Liver (tissue), 9 donors: Measurements from ENCODE around the gene ZMAT5. TPM values are rescaled to one million over a fixed set of nuclear protein-coding genes. Genes with fewer than 3 reads are reported as not detected.

Source experiments
- DNase-seq: peaks from one replicate; pipeline ENCODE4 v3.0.0-alpha.2; 2017; ENCODE audit warnings: low spot score
- H3K27ac ChIP-seq, 2 donors: one replicate each; pipeline ENCODE4 v1.7.0; 2013; ENCODE audit warnings: inconsistent platforms in 2 of 2, low read length in 2 of 2, control low read depth in 1 of 2, low read depth in 1 of 2, mild to moderate bottlenecking in 1 of 2
- H3K27me3 ChIP-seq, 4 donors: one replicate each; pipeline versions ENCODE4 v1.6.1 to v1.7.0; 2013; ENCODE audit warnings: low read length in 3 of 4, inconsistent platforms in 1 of 4, mild to moderate bottlenecking in 1 of 4, moderate library complexity in 1 of 4; ENCODE audit not compliant: control insufficient read depth in 4 of 4, insufficient read depth in 4 of 4
- H3K36me3 ChIP-seq, 4 donors: one replicate each; pipeline versions ENCODE4 v1.6.1 to v1.7.0; 2013; ENCODE audit warnings: low read length in 3 of 4, mild to moderate bottlenecking in 3 of 4, low read depth in 1 of 4, moderate library complexity in 1 of 4; ENCODE audit not compliant: control insufficient read depth in 4 of 4, insufficient read depth in 3 of 4
- H3K4me1 ChIP-seq, 4 donors: one replicate each; pipeline versions ENCODE4 v1.6.1 to v1.7.0; 2013; ENCODE audit warnings: low read length in 3 of 4, mild to moderate bottlenecking in 3 of 4, moderate library complexity in 1 of 4; ENCODE audit not compliant: control insufficient read depth in 4 of 4, insufficient read depth in 4 of 4
- H3K4me3 ChIP-seq, 3 donors: one replicate each; pipeline versions ENCODE4 v1.6.1 to v1.7.0; 2013; ENCODE audit warnings: low read length in 3 of 3, control low read depth in 1 of 3, low read depth in 1 of 3, mild to moderate bottlenecking in 1 of 3
- H3K9ac ChIP-seq, 2 donors: one replicate each; pipeline ENCODE4 v1.7.0; 2013; ENCODE audit warnings: low read length in 2 of 2, mild to moderate bottlenecking in 2 of 2, moderate library complexity in 2 of 2, control low read depth in 1 of 2, low read depth in 1 of 2
- H3K9me3 ChIP-seq, 4 donors: one replicate each; pipeline versions ENCODE4 v1.6.1 to v1.7.0; 2013; ENCODE audit warnings: low read length in 3 of 4; ENCODE audit not compliant: control insufficient read depth in 4 of 4
- ATF3 ChIP-seq: IDR thresholded peaks from 2 replicates; pipeline ENCODE4 v1.6.1; 2016; ENCODE audit warnings: antibody characterized with exemption
- CTCF ChIP-seq: fragments of 150-350 bp; IDR thresholded peaks from 2 replicates; pipeline ENCODE4 v1.5.1; 2017; ENCODE audit warnings: improper control_type of control experiment, low read depth, low read length; ENCODE audit not compliant: missing input control
- EGR1 ChIP-seq, 2 donors: IDR thresholded peaks; 2 replicates each; pipeline ENCODE4 v1.6.1; 2016 to 2018; ENCODE audit warnings: antibody characterized with exemption in 2 of 2, low read depth in 2 of 2
- FOXA1 ChIP-seq: IDR thresholded peaks from 2 replicates; pipeline ENCODE4 v1.6.1; 2016; ENCODE audit warnings: antibody characterized with exemption
- FOXA2 ChIP-seq: IDR thresholded peaks from 2 replicates; pipeline ENCODE4 v1.6.1; 2016; ENCODE audit warnings: antibody characterized with exemption
- GABPA ChIP-seq, 2 donors: IDR thresholded peaks in 1 of 2; conservative IDR thresholded peaks in 1 of 2; 2 replicates each; pipeline ENCODE4 v1.6.1; 2016; ENCODE audit warnings: antibody characterized with exemption in 2 of 2, mild to moderate bottlenecking in 1 of 2, moderate library complexity in 1 of 2
- HNF4A ChIP-seq, 2 donors: conservative IDR thresholded peaks; 2 replicates each; pipeline ENCODE4 v1.6.1; 2016; ENCODE audit warnings: antibody characterized with exemption in 2 of 2, mild to moderate bottlenecking in 2 of 2
- HNF4G ChIP-seq: IDR thresholded peaks from 2 replicates; pipeline ENCODE4 v1.6.1; 2016; ENCODE audit warnings: antibody characterized with exemption
- JUND ChIP-seq, 2 donors: IDR thresholded peaks; 2 replicates each; pipeline ENCODE4 v1.6.1; 2016; ENCODE audit warnings: antibody characterized with exemption in 2 of 2
- NR2F2 ChIP-seq: IDR thresholded peaks from 2 replicates; pipeline ENCODE4 v1.6.1; 2016; ENCODE audit warnings: antibody characterized with exemption
- RAD21 ChIP-seq, 2 donors: IDR thresholded peaks; 2 replicates each; pipeline ENCODE4 v1.6.1; 2016; ENCODE audit warnings: antibody characterized with exemption in 2 of 2, mild to moderate bottlenecking in 2 of 2
- REST ChIP-seq: IDR thresholded peaks from 2 replicates; pipeline ENCODE4 v1.6.1; 2016; ENCODE audit warnings: antibody characterized with exemption, mild to moderate bottlenecking
- RXRA ChIP-seq, 2 donors: IDR thresholded peaks; 2 replicates each; pipeline ENCODE4 v1.6.1; 2017 to 2018; ENCODE audit warnings: antibody characterized with exemption in 2 of 2, mild to moderate bottlenecking in 1 of 2
- SP1 ChIP-seq: IDR thresholded peaks from 2 replicates; pipeline ENCODE4 v1.6.1; 2018; ENCODE audit warnings: antibody characterized with exemption, mild to moderate bottlenecking
- TAF1 ChIP-seq: conservative IDR thresholded peaks from 2 replicates; pipeline ENCODE4 v1.6.1; 2016; ENCODE audit warnings: antibody characterized with exemption, mild to moderate bottlenecking
- YY1 ChIP-seq: IDR thresholded peaks from 2 replicates; pipeline ENCODE4 v1.6.1; 2016; ENCODE audit warnings: antibody characterized with exemption, mild to moderate bottlenecking
- ZBTB33 ChIP-seq: IDR thresholded peaks from 2 replicates; pipeline ENCODE4 v1.6.1; 2016; ENCODE audit warnings: antibody characterized with exemption
- WGBS: extraction: QIAGEN DNeasy Blood & Tissue Kit; methylation state at CpG from one replicate; pipeline ENCODE4 v1.1.7; 2013; 5-methylcytosine and 5-hydroxymethylcytosine counted together
- polyA plus RNA-seq, 2 donors: library from polyadenylated mRNA; stranded (reverse) in 1 of 2; unstranded in 1 of 2; fragments of 200-250 nt in 1 of 2; fragments of >200 nt in 1 of 2; fragmentation: Nextera tagmentation in 1 of 2; extraction: Ambion mirVana in 1 of 2; gene quantifications; one replicate each; pipeline versions ENCODE4 v1.2.1 to v1.2.3, GENCODE V29; 2013 to 2015
- total RNA-seq, 2 donors: library from RNA; depleted of rRNA; stranded (reverse); fragments of >200 nt; gene quantifications; one replicate each; pipeline ENCODE4 v1.2.3, GENCODE V29; 2014
- TF ChIP-seq, protein P1 (sequence below): IDR thresholded peaks from 2 replicates; pipeline ENCODE4 v1.6.1; 2016; ENCODE audit warnings: antibody characterized with exemption
- donor health status: healthy.
- donor health status: healthy.
- donor health status: healthy.
- donor health status: healthy.
- donor health status: healthy.

ZMAT5 gene
- total and polyA plus RNA-seq, 4 donors: 9.2 to 18.8 (median 13.5) TPM

- H3K9ac ChIP-seq: no peak overlapping the region
- no peak for DNase-seq
- peaks cover 0 to 2% (median under 1%) of the 10 kb centered on the region in 4 donors for H3K4me1 ChIP-seq
- no peak overlapping the region for H3K4me3 ChIP-seq
- WGBS: 89% methylated on average over 7 of the region's 7 CpGs
- H3K27me3 ChIP-seq: no peaks in the 10 kb centered on the region
- TF ChIP-seq ZBTB33: no peak
- no peak for TF ChIP-seq JUND (IDR thresholded peaks at IDR 0.05)
- no peak for TF ChIP-seq EGR1 (IDR thresholded peaks at IDR 0.05; ENCODE audit: low read depth in 2 of 2)
- TF ChIP-seq FOXA2: no peak
- no peak for TF ChIP-seq HNF4G
- TF ChIP-seq FOXA1: no peak
- TF ChIP-seq REST: no peak
- TF ChIP-seq RXRA (IDR thresholded peaks at IDR 0.05): no peak
- no peak for TF ChIP-seq GABPA (IDR thresholded peaks at IDR 0.05 in 1 of 2, conservative IDR thresholded peaks at IDR 0.05 in 1 of 2)
- no peak for TF ChIP-seq NR2F2
- TF ChIP-seq RAD21 (IDR thresholded peaks at IDR 0.05): no peak
- no peak for TF ChIP-seq CTCF
- no peak for TF ChIP-seq YY1
- TF ChIP-seq SP1: no peak
- no peak for TF ChIP-seq TAF1
- TF ChIP-seq, protein P1, sequence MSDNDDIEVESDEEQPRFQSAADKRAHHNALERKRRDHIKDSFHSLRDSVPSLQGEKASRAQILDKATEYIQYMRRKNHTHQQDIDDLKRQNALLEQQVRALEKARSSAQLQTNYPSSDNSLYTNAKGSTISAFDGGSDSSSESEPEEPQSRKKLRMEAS: no peak
- TF ChIP-seq ATF3: no peak
- TF ChIP-seq HNF4A (conservative IDR thresholded peaks at IDR 0.05): no peak
- H3K9me3 ChIP-seq: no peaks in the 10 kb centered on the region
- no peak overlapping the region for H3K27ac ChIP-seq
- no peaks in the 10 kb centered on the region for H3K36me3 ChIP-seq
Measured at GRCh38 chr22:29756341-29756740, 10.5 kb downstream of the ZMAT5 start.
